Astrocyte (in vitro differentiated cells and primary cell): ENCODE results near the gene CRTC1.

Source experiments
- CTCF ChIP-seq: IDR thresholded peaks from 2 replicates; pipeline ENCODE4 v1.5.1; 2011; ENCODE audit warnings: low read depth, mild to moderate bottlenecking, inconsistent platforms, low read length, moderate library complexity; ENCODE audit not compliant: insufficient read depth
- EZH2 ChIP-seq: IDR thresholded peaks from 2 replicates; pipeline ENCODE4 v1.6.1; 2012; ENCODE audit warnings: mild to moderate bottlenecking, low read length, inconsistent platforms; ENCODE audit not compliant: insufficient read depth

- TF ChIP-seq CTCF = no peak
- TF ChIP-seq EZH2 = no peak
Observed at GRCh38 chr19:18792661-18793060, 109.2 kb downstream of the CRTC1 start.
